Chondrocyte (in vitro differentiated cells): ENCODE data around the gene SPEM2. TPM values are rescaled to one million over a fixed set of nuclear protein-coding genes. Genes with fewer than 3 reads are reported as not detected.

Experiments used
- DNase-seq: peaks from one replicate; pipeline ENCODE4 v3.0.0; 2021; ENCODE audit warnings: mixed read lengths, low spot score
- H3K27ac Mint-ChIP-seq: one replicate; pipeline ENCODE4 v1.8.0; 2021; ENCODE audit warnings: mild to moderate bottlenecking, moderate library complexity, mixed read lengths; ENCODE audit not compliant: unreplicated experiment
- H3K27me3 Mint-ChIP-seq: 2 replicates; pipeline ENCODE4 v1.8.0; 2021; ENCODE audit warnings: low read depth, mixed read lengths
- H3K36me3 Mint-ChIP-seq: 2 replicates; pipeline ENCODE4 v1.8.0; 2021; ENCODE audit warnings: low read depth, mixed read lengths
- H3K4me1 Mint-ChIP-seq: 2 replicates; pipeline ENCODE4 v1.8.0; 2021; ENCODE audit warnings: low read depth, mild to moderate bottlenecking, mixed read lengths
- H3K4me3 Mint-ChIP-seq: one replicate; pipeline ENCODE4 v1.8.0; 2021; ENCODE audit warnings: mild to moderate bottlenecking, moderate library complexity, mixed read lengths; ENCODE audit not compliant: unreplicated experiment
- H3K9me3 Mint-ChIP-seq: 2 replicates; pipeline ENCODE4 v1.8.0; 2021; ENCODE audit warnings: low read depth, mixed read lengths
- total RNA-seq: library from RNA; stranded (reverse); gene quantifications from 3 replicates; pipeline ENCODE4 v1.2.1, GENCODE V29; 2021
- TF ChIP-seq, protein P1 (sequence below): fragments of 200-600 bp; sonication (generic); IDR thresholded peaks from 2 replicates; pipeline ENCODE4 v1.5.0; 2021; ENCODE audit warnings: antibody characterized with exemption, mild to moderate bottlenecking, moderate library complexity

SPEM2 gene
- total RNA-seq, 1 donor from 2014 or later = not detected

DNA sequence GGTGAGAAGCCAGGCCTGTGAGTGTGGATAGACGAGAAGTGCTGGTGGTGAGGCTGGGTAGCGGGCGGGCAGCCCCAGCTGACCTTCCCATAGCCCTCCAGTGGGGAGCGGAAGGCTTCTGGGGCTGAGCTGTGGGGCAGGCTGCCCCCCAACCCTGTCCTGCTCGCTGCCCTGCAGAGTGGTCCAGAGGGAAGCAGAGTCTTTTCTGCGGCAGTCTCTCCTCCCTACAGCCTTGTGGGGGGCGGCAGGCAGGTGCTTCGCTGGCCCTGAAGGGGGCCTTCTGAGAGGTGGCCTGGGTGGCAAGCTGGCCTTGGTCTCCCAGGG lies 14.0 kb upstream of the SPEM2 start:
- no peak overlapping the region for H3K4me3 Mint-ChIP-seq
- H3K9me3 Mint-ChIP-seq = no peaks in the 10 kb centered on the region
- no peaks in the 10 kb centered on the region for H3K27me3 Mint-ChIP-seq
- H3K27ac Mint-ChIP-seq = no peak overlapping the region
- TF ChIP-seq, protein P1, sequence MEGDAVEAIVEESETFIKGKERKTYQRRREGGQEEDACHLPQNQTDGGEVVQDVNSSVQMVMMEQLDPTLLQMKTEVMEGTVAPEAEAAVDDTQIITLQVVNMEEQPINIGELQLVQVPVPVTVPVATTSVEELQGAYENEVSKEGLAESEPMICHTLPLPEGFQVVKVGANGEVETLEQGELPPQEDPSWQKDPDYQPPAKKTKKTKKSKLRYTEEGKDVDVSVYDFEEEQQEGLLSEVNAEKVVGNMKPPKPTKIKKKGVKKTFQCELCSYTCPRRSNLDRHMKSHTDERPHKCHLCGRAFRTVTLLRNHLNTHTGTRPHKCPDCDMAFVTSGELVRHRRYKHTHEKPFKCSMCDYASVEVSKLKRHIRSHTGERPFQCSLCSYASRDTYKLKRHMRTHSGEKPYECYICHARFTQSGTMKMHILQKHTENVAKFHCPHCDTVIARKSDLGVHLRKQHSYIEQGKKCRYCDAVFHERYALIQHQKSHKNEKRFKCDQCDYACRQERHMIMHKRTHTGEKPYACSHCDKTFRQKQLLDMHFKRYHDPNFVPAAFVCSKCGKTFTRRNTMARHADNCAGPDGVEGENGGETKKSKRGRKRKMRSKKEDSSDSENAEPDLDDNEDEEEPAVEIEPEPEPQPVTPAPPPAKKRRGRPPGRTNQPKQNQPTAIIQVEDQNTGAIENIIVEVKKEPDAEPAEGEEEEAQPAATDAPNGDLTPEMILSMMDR = no peak
- peaks cover 32% of the 10 kb centered on the region for H3K36me3 Mint-ChIP-seq
- H3K4me1 Mint-ChIP-seq = peaks cover 7% of the 10 kb centered on the region
- DNase-seq = no peak

DNA sequence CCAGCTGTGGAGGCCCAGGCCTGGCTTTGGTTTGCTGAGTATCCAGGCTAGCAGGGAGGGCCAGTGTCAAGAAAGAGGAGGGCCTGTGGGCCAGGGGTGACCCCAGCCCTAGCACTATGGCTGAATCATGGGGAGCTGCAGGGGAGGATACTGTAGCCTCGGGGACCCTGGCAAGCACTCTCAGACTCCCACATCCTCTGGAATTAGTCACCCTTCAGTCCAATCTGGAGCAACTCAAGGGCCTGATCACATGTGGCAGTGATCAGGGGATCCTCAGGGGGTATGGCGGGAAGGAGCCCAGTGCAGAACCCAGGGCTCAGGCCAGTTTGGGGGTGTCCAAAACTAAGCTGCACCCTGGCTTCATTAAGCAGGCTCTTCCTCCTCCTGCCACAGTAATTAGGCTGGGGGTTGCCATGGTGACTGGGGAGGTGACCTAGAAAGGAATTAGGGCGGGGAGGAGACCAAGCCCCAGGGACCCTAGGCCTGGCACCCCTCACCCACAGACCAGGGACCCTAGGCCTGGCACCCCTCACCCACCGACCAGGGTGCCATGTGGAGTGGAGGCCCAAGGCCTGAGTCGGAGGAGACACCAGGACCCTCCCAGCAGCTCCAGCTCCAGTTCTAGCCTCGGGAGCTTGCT lies 11.9 kb upstream of the SPEM2 start:
- H3K4me3 Mint-ChIP-seq = no peak overlapping the region
- H3K9me3 Mint-ChIP-seq = no peaks in the 10 kb centered on the region
- no peak for DNase-seq
- H3K4me1 Mint-ChIP-seq = no peaks in the 10 kb centered on the region
- H3K27me3 Mint-ChIP-seq = no peaks in the 10 kb centered on the region
- peaks cover 35% of the 10 kb centered on the region for H3K36me3 Mint-ChIP-seq
- H3K27ac Mint-ChIP-seq = no peak overlapping the region
- TF ChIP-seq, protein P1 = no peak

DNA sequence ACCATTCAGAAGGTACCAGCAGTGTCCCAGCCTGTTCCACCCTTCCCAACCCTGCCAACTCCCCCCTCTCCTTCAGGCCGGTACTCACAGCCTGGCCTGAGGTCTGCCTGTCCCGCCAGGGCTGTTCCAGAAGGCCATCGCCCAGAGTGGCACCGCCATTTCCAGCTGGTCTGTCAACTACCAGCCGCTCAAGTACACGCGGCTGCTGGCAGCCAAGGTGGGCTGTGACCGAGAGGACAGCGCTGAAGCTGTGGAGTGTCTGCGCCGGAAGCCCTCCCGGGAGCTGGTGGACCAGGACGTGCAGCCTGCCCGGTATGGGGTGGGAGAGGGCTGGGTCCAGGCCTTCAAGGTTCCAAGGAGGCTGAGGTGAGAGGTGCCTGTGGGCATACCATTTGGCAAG lies 10.6 kb upstream of the SPEM2 start:
- H3K4me3 Mint-ChIP-seq = no peak overlapping the region
- no peak overlapping the region for H3K27ac Mint-ChIP-seq
- peaks cover 26% of the 10 kb centered on the region for H3K36me3 Mint-ChIP-seq
- no peak for DNase-seq
- no peaks in the 10 kb centered on the region for H3K9me3 Mint-ChIP-seq
- TF ChIP-seq, protein P1 = no peak
- no peaks in the 10 kb centered on the region for H3K27me3 Mint-ChIP-seq
- H3K4me1 Mint-ChIP-seq = no peaks in the 10 kb centered on the region

DNA sequence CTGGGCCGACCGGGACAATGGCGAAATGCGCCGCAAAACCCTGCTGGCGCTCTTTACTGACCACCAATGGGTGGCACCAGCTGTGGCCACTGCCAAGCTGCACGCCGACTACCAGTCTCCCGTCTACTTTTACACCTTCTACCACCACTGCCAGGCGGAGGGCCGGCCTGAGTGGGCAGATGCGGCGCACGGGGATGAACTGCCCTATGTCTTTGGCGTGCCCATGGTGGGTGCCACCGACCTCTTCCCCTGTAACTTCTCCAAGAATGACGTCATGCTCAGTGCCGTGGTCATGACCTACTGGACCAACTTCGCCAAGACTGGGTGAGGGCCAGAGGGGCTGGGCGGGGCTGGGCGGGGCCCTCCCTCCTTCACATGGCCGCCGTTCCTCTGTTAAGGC lies 9.6 kb upstream of the SPEM2 start:
- H3K27ac Mint-ChIP-seq = no peak overlapping the region
- TF ChIP-seq, protein P1 = no peak
- H3K36me3 Mint-ChIP-seq = peaks cover 17% of the 10 kb centered on the region
- H3K4me1 Mint-ChIP-seq = no peaks in the 10 kb centered on the region
- H3K27me3 Mint-ChIP-seq = no peaks in the 10 kb centered on the region
- no peak for DNase-seq
- H3K9me3 Mint-ChIP-seq = no peaks in the 10 kb centered on the region
- no peak overlapping the region for H3K4me3 Mint-ChIP-seq

DNA sequence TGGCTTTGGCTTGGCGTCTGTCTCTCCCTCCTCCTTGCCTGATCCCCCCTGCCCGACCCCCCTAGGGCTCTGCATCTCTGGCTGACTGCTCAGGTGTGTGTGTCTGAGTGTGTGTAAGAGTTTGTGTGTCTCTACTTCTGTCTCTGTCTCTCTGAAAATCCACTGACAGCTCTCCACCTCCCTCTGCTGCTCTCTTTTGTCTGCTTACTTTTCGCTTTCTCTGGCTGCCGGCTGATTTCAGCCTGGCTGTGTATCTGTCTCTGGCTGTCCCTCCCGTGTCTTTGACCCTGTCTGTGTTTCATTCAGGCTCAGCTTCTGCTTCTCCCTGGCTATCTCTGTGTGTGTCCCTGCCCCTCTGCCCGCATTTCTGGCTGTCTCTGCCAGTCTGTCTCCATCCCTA lies 9.1 kb upstream of the SPEM2 start:
- no peaks in the 10 kb centered on the region for H3K9me3 Mint-ChIP-seq
- H3K27ac Mint-ChIP-seq = no peak overlapping the region
- no peak for DNase-seq
- peaks cover 17% of the 10 kb centered on the region for H3K36me3 Mint-ChIP-seq
- no peaks in the 10 kb centered on the region for H3K27me3 Mint-ChIP-seq
- TF ChIP-seq, protein P1 = no peak
- H3K4me1 Mint-ChIP-seq = no peaks in the 10 kb centered on the region
- H3K4me3 Mint-ChIP-seq = no peak overlapping the region
